NAMALWA (cell line): ENCODE data around the gene FRMD8.

ENCODE experiments used
- DNase-seq: peaks from one replicate; pipeline ENCODE4 v3.0.0-alpha.2; 2015; ENCODE audit warnings: low spot score

FRMD8 gene

GRCh38 chr11:65392899-65393298 lies 6.5 kb downstream of the FRMD8 start:
- no peak for DNase-seq

- DNase-seq = no peak
Observed at GRCh38 chr11:65393513-65394079, 7.2 kb downstream of the FRMD8 start.

GRCh38 chr11:65394125-65394536 lies 7.7 kb downstream of the FRMD8 start:
- no peak for DNase-seq

GRCh38 chr11:65395961-65396530 lies 9.6 kb downstream of the FRMD8 start:
- no peak for DNase-seq

- no peak for DNase-seq
Observed at GRCh38 chr11:65396769-65397745, 10.6 kb downstream of the FRMD8 start.

- no peak for DNase-seq
Observed at GRCh38 chr11:65398362-65398910, 12.0 kb downstream of the FRMD8 start.

GRCh38 chr11:65399249-65399648 lies 12.8 kb downstream of the FRMD8 start:
- no peak for DNase-seq

- no peak for DNase-seq
Observed at GRCh38 chr11:65399845-65400244, 13.4 kb downstream of the FRMD8 start.

- DNase-seq = no peak
Observed at GRCh38 chr11:65400307-65401072, 14.1 kb downstream of the FRMD8 start.

- DNase-seq = no peak
Observed at GRCh38 chr11:65401073-65401802, 14.8 kb downstream of the FRMD8 start.

- DNase-seq = no peak
Observed at GRCh38 chr11:65401803-65402248, 15.4 kb downstream of the FRMD8 start.

GRCh38 chr11:65402790-65403189 lies 16.4 kb downstream of the FRMD8 start:
- DNase-seq = no peak

GRCh38 chr11:65403607-65404121 lies 17.2 kb downstream of the FRMD8 start:
- DNase-seq = peak; percentile 94

- peak; percentile 53 for DNase-seq
Observed at GRCh38 chr11:65404210-65404609, 17.8 kb downstream of the FRMD8 start.

GRCh38 chr11:65404638-65405339 lies 18.4 kb downstream of the FRMD8 start:
- no peak for DNase-seq

- no peak for DNase-seq
Observed at GRCh38 chr11:65410936-65411680, 24.7 kb downstream of the FRMD8 start.

GRCh38 chr11:65411681-65412070 lies 25.2 kb downstream of the FRMD8 start:
- DNase-seq = no peak

GRCh38 chr11:65412271-65413076 lies 26.0 kb downstream of the FRMD8 start:
- no peak for DNase-seq
